Karpas-422 (cell line): ENCODE results near the gene RAI14. TPM values are rescaled to one million over a fixed set of nuclear protein-coding genes. Genes with fewer than 3 reads are reported as not detected.
"Not testable (repeated sequence)": the region's sequence is repeated elsewhere in the genome, so short reads cannot be mapped to it uniquely, and the experiment has no call there.

Experiments used
- DNase-seq: peaks from one replicate; pipeline ENCODE4 v3.0.0-alpha.2; 2015
- H2AFZ ChIP-seq: fragments of 200-600 bp; sonication (generic); 2 replicates; pipeline ENCODE4 v1.6.1; 2014; ENCODE audit warnings: antibody characterized with exemption, low read length, mixed read lengths
- H3K27ac ChIP-seq: fragments of 200-600 bp; sonication (generic); 2 replicates; pipeline ENCODE4 v1.5.1; 2014; ENCODE audit warnings: mild to moderate bottlenecking, low read length, moderate library complexity
- H3K27me3 ChIP-seq: fragments of 200-600 bp; sonication (generic); 2 replicates; pipeline ENCODE4 v1.6.1; 2014; ENCODE audit warnings: low read length, mixed read lengths
- H3K36me3 ChIP-seq: fragments of 200-600 bp; sonication (generic); 2 replicates; pipeline ENCODE4 v1.6.1; 2014; ENCODE audit warnings: low read length, mixed read lengths; ENCODE audit not compliant: insufficient read depth
- H3K4me1 ChIP-seq: fragments of 200-600 bp; sonication (generic); 2 replicates; pipeline ENCODE4 v1.6.1; 2014; ENCODE audit warnings: mild to moderate bottlenecking, low read length, mixed read lengths
- H3K4me2 ChIP-seq: fragments of 200-600 bp; sonication (generic); 2 replicates; pipeline ENCODE4 v1.6.1; 2014; ENCODE audit warnings: low read length, low read depth, mild to moderate bottlenecking; ENCODE audit not compliant: poor library complexity, severe bottlenecking
- H3K4me3 ChIP-seq: fragments of 200-600 bp; sonication (generic); 2 replicates; pipeline ENCODE4 v1.5.1; 2014; ENCODE audit warnings: mild to moderate bottlenecking, antibody characterized with exemption, low read length, mixed read lengths
- H3K79me2 ChIP-seq: fragments of 200-600 bp; sonication (generic); 2 replicates; pipeline ENCODE4 v1.6.1; 2014; ENCODE audit warnings: mild to moderate bottlenecking, low read length, mixed read lengths
- H3K9ac ChIP-seq: fragments of 200-600 bp; sonication (generic); 2 replicates; pipeline ENCODE4 v1.6.0; 2014; ENCODE audit warnings: low read length
- H3K9me2 ChIP-seq: fragments of 200-600 bp; sonication (generic), shearing (Covaris generic); replicated peaks from 2 replicates; pipeline ENCODE4 v1.6.0; 2014; ENCODE audit warnings: mild to moderate bottlenecking, low read length, moderate library complexity; ENCODE audit not compliant: insufficient read depth
- H3K9me3 ChIP-seq: fragments of 300-700, 200-600 bp; sonication (generic); 2 replicates; pipeline ENCODE4 v1.6.1; 2014; ENCODE audit warnings: low read length, mixed read lengths
- H4K20me1 ChIP-seq: fragments of 200-600 bp; sonication (generic); 2 replicates; pipeline ENCODE4 v1.6.1; 2014; ENCODE audit warnings: mild to moderate bottlenecking, antibody characterized with exemption, low read length, low read depth; ENCODE audit not compliant: insufficient read depth
- total RNA-seq: library from RNA; depleted of rRNA; stranded (reverse); fragments of >200 nt; shearing (Covaris generic); gene quantifications from 2 replicates; pipeline ENCODE4 v1.2.3, GENCODE V29; 2014; ENCODE audit warnings: low replicate concordance

Gene RAI14
- total RNA-seq, 1 experiment from 2014 or later, result not detected

DNA sequence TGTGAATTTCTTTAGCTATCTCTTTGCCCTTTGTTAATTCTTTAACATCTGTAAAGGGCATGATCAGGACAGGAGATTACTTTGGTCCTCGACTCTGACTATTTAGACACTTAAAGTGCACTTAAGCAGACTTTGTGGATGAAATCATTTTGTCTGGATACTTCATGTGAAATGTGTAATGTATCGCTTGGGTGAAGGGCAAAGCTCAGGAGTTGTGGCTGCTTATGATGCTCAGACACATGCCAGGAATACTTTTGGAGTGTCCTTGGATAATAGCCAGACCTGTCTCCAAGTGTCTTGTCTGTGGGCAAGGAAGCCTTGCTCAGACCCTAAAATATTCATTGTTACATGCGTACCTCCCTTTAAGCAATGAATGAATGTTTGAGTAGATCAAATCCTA, 87.8 kb downstream of the RAI14 start:
- H3K4me1 ChIP-seq, result no peaks in the 10 kb centered on the region
- no peak overlapping the region for H3K4me2 ChIP-seq
- no peaks in the 10 kb centered on the region for H3K36me3 ChIP-seq
- H3K9me3 ChIP-seq, result no peaks in the 10 kb centered on the region
- no peaks in the 10 kb centered on the region for H3K9me2 ChIP-seq
- H2AFZ ChIP-seq, result no peak overlapping the region
- no peak for DNase-seq
- H3K27me3 ChIP-seq, result no peaks in the 10 kb centered on the region
- no peak overlapping the region for H3K27ac ChIP-seq
- no peak overlapping the region for H3K9ac ChIP-seq
- no peaks in the 10 kb centered on the region for H4K20me1 ChIP-seq
- H3K79me2 ChIP-seq, result no peaks in the 10 kb centered on the region
- H3K4me3 ChIP-seq, result no peak overlapping the region

DNA sequence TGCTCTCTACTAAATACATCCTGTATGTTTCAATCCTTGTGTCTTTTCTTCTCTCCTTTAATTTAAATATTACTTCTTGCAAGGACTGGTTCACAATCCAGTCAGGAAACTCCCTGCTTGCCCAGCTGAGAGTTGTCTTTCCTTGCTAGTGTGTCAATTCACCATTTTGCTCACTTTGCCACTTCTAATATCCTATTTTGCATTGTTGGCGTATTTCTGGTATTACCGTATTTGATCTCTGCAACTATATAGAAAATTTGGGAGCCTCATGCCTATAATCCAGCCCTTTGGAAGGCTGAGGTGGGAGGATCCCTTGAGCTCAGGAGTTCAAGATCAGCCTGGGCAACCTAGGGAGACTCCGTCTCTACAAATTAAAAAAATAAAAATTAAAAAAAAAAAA, 92.3 kb downstream of the RAI14 start:
- H3K9me3 ChIP-seq, result no peaks in the 10 kb centered on the region
- H2AFZ ChIP-seq, result no peak overlapping the region
- no peak overlapping the region for H3K4me3 ChIP-seq
- H3K9me2 ChIP-seq, result no peaks in the 10 kb centered on the region
- no peaks in the 10 kb centered on the region for H3K36me3 ChIP-seq
- no peaks in the 10 kb centered on the region for H3K4me1 ChIP-seq
- no peak for DNase-seq
- no peaks in the 10 kb centered on the region for H3K27me3 ChIP-seq
- H3K79me2 ChIP-seq, result no peaks in the 10 kb centered on the region
- H3K27ac ChIP-seq, result no peak overlapping the region
- no peak overlapping the region for H3K9ac ChIP-seq
- no peak overlapping the region for H3K4me2 ChIP-seq
- H4K20me1 ChIP-seq, result no peaks in the 10 kb centered on the region

DNA sequence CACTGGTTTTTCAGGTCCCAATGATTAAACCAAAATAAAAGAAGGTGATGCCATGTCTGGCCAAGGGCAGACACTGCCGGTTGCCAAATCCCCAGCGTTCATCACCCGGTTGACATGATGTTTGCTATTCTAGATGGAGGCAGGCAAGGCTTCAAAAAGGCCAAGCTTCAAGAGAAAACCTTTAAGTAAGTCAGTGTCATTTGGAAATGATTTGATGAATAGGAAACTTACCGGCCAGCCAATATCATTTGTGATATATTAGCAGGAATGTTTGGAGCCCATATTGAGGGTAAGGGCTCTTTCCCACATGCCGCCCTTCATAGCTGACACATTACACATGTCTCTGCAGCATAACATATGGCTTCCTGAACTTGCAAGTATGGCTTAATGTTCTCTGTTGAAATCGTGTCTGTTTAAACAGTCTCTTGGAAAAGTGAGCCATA, 93.3 kb downstream of the RAI14 start:
- no peak overlapping the region for H3K4me3 ChIP-seq
- no peak overlapping the region for H2AFZ ChIP-seq
- no peak overlapping the region for H3K9ac ChIP-seq
- H3K4me1 ChIP-seq, result no peaks in the 10 kb centered on the region
- H3K27ac ChIP-seq, result no peak overlapping the region
- no peaks in the 10 kb centered on the region for H4K20me1 ChIP-seq
- no peaks in the 10 kb centered on the region for H3K9me2 ChIP-seq
- no peaks in the 10 kb centered on the region for H3K27me3 ChIP-seq
- no peaks in the 10 kb centered on the region for H3K79me2 ChIP-seq
- H3K36me3 ChIP-seq, result no peaks in the 10 kb centered on the region
- H3K9me3 ChIP-seq, result no peaks in the 10 kb centered on the region
- DNase-seq, result no peak
- H3K4me2 ChIP-seq, result no peak overlapping the region

DNA sequence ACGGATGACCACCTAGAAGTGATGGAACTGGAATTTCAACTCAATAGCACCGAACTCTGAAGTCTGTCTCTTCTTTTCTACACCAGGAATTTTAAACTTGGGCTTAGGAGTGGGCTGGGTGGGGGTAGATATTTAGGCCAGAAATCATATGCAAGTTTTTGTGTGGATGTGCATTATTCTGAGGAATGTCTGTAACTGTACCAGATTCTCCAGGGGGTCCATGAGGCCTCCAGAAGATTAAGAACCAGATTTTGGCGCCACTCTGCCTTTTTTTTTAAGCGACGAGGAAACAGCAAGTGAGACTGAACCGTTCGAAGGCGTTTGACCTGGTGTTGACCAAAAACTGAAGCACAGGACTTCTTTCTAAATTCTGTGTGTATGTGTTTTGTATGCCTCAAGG, 94.1 kb downstream of the RAI14 start:
- H3K79me2 ChIP-seq, result no peaks in the 10 kb centered on the region

DNA sequence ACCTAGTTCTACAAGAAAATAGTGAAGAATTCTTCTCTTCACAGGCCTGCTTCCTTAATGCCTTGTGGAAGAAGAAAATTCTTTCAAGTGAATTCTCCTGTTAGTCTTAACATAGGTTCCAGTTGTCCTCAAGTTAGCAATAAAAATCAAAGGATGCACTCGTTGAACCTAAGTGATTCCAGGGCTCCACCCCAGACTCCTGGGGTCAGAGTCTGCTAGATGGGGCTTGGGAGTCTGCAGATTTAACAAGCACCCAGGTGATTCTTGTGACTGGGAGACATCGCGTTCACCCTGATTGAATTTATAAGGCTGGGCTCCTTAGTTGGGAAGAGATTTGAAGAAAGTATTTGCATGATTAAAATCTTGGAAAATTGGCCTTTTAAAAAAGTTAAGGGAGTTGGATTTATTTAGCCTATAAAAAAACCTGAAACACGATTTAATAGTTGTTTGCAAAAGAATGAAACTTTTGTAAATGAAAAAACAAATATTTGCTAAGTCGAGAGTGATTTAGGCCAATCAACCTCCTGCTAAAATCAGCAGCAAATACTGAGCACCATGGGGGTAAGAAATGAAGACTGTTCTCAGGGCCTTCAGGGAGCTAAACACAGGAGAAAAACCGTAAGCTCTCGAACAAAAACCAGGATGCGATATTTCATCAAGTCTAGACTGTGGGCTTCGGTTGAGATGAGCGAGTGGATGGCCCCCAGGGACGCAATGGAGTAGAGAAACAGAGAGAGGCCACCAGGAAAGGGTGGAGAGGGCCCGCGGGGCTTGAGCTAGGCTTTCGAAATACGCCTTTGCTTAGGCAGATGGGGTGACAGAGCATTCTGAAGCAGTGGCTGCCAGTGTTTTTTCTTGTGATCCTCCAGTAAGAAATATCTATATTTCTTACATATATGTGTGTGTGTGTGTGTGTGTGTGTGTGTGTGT, 95.9 kb downstream of the RAI14 start:
- no peaks in the 10 kb centered on the region for H3K36me3 ChIP-seq
- no peaks in the 10 kb centered on the region for H4K20me1 ChIP-seq
- no peak overlapping the region for H3K27ac ChIP-seq
- H3K4me3 ChIP-seq, result no peak overlapping the region
- H3K27me3 ChIP-seq, result no peaks in the 10 kb centered on the region
- no peak overlapping the region for H3K9ac ChIP-seq
- H3K4me1 ChIP-seq, result no peaks in the 10 kb centered on the region
- no peaks in the 10 kb centered on the region for H3K9me3 ChIP-seq
- H2AFZ ChIP-seq, result no peak overlapping the region
- no peaks in the 10 kb centered on the region for H3K9me2 ChIP-seq
- no peak for DNase-seq
- H3K79me2 ChIP-seq, result no peaks in the 10 kb centered on the region
- no peak overlapping the region for H3K4me2 ChIP-seq

More for the DNA sequence above, 94.1 kb downstream of the RAI14 start:
- Histone ChIP-seq H3K27me3 (no peaks in the 10 kb centered on the region), H2AFZ (no peak overlapping the region), H3K4me1 (no peaks in the 10 kb centered on the region), H3K36me3 (no peaks in the 10 kb centered on the region), H3K4me2 (no peak overlapping the region), H3K9ac (no peak overlapping the region), H4K20me1 (no peaks in the 10 kb centered on the region), H3K4me3 (no peak overlapping the region), H3K9me2 (no peaks in the 10 kb centered on the region), H3K27ac (no peak overlapping the region), H3K9me3 (no peaks in the 10 kb centered on the region)
- DNase-seq, result no peak

DNA sequence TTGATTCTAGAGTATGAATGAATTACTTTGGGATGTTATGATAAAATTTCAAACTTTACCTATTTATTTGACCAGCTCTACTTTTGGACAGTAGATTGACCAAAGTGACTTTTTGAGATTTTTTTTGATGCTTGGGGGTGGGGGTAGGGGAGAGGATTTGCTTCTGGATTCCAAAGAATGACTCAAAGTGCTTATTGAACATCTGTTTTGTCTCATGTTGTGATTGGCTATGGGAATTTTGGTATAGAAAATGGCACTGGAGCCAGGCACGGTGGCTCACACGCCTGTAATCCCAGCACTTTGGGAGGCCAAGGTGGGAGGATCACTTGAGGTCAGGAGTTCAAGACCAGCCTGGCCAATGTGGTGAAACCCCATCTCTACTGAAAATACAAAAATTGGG, 97.1 kb downstream of the RAI14 start:
- H3K27ac ChIP-seq, H3K4me1 ChIP-seq, H2AFZ ChIP-seq, H3K4me3 ChIP-seq, H3K9ac ChIP-seq, H3K9me2 ChIP-seq, H3K4me2 ChIP-seq, H3K27me3 ChIP-seq, H3K36me3 ChIP-seq, H3K9me3 ChIP-seq, DNase-seq, H3K79me2 ChIP-seq, H4K20me1 ChIP-seq: not testable (repeated sequence)

DNA sequence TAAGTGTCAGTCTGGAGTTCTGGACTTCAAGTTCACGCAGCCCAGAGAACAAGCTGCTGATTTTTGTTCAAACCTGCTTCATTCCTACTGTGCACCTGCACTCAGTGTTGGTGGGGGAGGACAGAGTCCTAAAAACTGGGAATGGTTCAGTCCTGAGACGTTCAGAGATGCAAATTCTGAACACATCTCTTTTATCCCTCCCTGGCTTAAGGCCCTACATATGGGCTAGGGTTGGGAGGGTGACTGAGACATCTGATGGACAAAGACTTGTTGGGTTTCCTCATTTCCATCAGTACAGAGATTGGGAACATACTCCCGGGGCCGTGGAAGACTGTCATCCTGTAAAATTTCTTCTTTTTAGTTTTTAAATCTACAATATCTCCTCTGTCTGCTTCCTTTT, 99.8 kb downstream of the RAI14 start:
- Histone ChIP-seq H3K4me3 (no peak overlapping the region), H3K9me2 (no peaks in the 10 kb centered on the region), H3K9ac (no peak overlapping the region), H3K27ac (no peak overlapping the region), H3K79me2 (no peaks in the 10 kb centered on the region), H3K9me3 (no peaks in the 10 kb centered on the region), H3K27me3 (no peaks in the 10 kb centered on the region), H4K20me1 (no peaks in the 10 kb centered on the region), H2AFZ (no peak overlapping the region), H3K4me2 (no peak overlapping the region), H3K4me1 (no peaks in the 10 kb centered on the region), H3K36me3 (no peaks in the 10 kb centered on the region)
- DNase-seq, result no peak

DNA sequence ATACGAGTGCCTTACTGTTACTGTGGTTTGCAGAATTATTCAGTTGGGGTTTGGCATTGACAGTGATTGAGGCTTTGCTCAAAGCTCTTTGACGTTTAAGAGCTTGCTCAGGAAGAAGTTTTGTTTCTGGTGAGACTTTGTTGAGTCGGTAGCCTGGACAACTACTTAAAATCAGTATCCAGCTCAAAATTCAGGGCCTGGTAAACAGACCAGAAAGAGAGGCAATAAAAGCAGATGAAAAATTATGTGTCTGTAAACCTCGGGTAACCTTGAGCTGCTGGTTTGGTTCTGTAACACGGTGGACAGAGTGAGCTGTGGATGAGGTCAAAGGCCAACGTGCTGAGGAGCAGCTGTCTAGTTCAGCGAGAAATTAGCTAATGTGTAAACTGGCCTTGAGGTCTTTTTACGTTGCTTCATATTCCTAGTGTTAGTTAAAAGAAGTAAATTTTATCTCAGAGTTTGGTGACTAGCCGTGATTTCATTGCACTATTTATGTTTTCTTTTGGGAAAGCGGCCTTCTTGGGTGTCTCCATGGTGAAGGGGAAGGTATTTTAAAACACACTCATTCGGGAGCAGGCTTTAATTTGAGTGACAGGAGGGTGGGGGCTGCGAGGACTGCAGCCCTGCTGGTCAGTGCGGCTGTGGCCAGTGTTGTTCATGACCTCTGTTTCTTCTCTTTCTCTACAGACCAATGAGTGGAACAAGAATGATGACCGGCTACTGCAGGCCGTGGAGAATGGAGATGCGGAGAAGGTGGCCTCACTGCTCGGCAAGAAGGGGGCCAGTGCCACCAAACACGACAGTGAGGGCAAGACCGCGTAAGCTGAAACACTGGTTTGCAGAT, 100.9 kb downstream of the RAI14 start:
- no peaks in the 10 kb centered on the region for H4K20me1 ChIP-seq
- no peaks in the 10 kb centered on the region for H3K79me2 ChIP-seq
- H3K27ac ChIP-seq, result no peak overlapping the region
- H3K9ac ChIP-seq, result no peak overlapping the region
- no peak overlapping the region for H2AFZ ChIP-seq
- no peaks in the 10 kb centered on the region for H3K36me3 ChIP-seq
- H3K4me3 ChIP-seq, result no peak overlapping the region
- no peaks in the 10 kb centered on the region for H3K9me2 ChIP-seq
- no peaks in the 10 kb centered on the region for H3K27me3 ChIP-seq
- DNase-seq, result no peak
- H3K4me1 ChIP-seq, result no peaks in the 10 kb centered on the region
- H3K9me3 ChIP-seq, result no peaks in the 10 kb centered on the region
- H3K4me2 ChIP-seq, result no peak overlapping the region
